BE2C (cell line): Measurements from ENCODE around the gene ICAM2.
"Not testable (repeated sequence)": the region's sequence is repeated elsewhere in the genome, so short reads cannot be mapped to it uniquely, and the experiment has no call there.

Experiments used
- DNase-seq: peaks from one replicate; pipeline ENCODE4 v3.0.0-alpha.2; 2020
- H3K27me3 ChIP-seq: fragments of 250-450 bp; sonication (Bioruptor Pico); 2 replicates; pipeline ENCODE4 v1.5.1; 2020; ENCODE audit warnings: mild to moderate bottlenecking
- H3K36me3 ChIP-seq: fragments of 250-450 bp; sonication (Bioruptor Pico); 2 replicates; pipeline ENCODE4 v1.5.1; 2020; ENCODE audit warnings: mild to moderate bottlenecking
- H3K4me1 ChIP-seq: fragments of 250-450 bp; sonication (Bioruptor Pico); 2 replicates; pipeline ENCODE4 v1.5.1; 2020
- H3K4me3 ChIP-seq: 2 replicates; pipeline ENCODE4 v1.5.1; 2011; ENCODE audit warnings: low read depth, low read length
- H3K9me3 ChIP-seq: fragments of 250-450 bp; sonication (Bioruptor Pico); 2 replicates; pipeline ENCODE4 v1.5.1; 2020
- TF ChIP-seq, protein P1 (sequence below): IDR thresholded peaks from 2 replicates; pipeline ENCODE4 v1.5.1; 2012; ENCODE audit warnings: mild to moderate bottlenecking, low read depth, low read length

The ICAM2 gene

DNA sequence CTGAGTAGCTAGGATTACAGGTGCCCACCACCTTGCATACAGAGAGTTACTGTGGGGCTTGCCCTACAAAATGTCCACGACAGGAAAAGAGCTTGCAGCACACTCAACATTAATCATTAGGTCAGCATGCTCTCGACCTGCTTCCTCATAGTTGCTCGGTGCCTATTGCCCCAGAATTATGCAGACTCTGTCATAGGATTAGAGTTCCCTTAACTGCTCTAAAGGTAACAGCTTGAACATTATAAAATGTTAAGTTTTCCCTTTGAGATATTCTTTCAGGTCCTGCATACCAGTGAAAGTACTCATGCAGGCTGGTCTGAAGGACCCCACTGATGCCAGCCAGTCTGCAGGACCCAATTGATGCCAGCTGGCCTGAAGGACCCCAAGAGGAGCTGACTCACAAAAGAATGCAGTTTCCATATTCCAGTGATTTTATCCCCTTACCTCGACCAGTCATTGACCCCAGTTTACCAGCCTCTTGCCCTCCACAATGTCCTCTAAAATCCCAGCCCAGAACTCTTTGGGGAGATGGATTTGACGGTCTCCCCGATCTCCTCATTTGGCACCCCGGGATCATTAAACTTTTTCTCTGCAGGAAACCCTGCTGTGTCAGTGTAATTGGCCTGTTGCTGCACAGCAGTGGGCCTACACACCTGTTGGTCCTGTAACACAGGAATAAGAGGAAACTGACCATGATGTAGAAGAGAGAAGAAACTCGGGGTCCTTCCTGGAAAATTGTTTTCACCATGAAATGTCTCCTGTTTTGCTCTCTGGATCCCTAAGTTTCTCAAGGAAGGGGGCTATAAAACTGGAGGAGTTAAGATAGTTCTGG lies 10.6 kb downstream of the ICAM2 start:
- H3K36me3 ChIP-seq: peaks cover 6% of the 10 kb centered on the region; the same call in 1 of the 2 replicates
- peaks cover 9% of the 10 kb centered on the region for H3K4me1 ChIP-seq
- no peak for DNase-seq
- H3K9me3 ChIP-seq: no peaks in the 10 kb centered on the region
- no peak overlapping the region for H3K4me3 ChIP-seq
- no peaks in the 10 kb centered on the region for H3K27me3 ChIP-seq
- TF ChIP-seq, protein P1, sequence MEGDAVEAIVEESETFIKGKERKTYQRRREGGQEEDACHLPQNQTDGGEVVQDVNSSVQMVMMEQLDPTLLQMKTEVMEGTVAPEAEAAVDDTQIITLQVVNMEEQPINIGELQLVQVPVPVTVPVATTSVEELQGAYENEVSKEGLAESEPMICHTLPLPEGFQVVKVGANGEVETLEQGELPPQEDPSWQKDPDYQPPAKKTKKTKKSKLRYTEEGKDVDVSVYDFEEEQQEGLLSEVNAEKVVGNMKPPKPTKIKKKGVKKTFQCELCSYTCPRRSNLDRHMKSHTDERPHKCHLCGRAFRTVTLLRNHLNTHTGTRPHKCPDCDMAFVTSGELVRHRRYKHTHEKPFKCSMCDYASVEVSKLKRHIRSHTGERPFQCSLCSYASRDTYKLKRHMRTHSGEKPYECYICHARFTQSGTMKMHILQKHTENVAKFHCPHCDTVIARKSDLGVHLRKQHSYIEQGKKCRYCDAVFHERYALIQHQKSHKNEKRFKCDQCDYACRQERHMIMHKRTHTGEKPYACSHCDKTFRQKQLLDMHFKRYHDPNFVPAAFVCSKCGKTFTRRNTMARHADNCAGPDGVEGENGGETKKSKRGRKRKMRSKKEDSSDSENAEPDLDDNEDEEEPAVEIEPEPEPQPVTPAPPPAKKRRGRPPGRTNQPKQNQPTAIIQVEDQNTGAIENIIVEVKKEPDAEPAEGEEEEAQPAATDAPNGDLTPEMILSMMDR: no peak

DNA sequence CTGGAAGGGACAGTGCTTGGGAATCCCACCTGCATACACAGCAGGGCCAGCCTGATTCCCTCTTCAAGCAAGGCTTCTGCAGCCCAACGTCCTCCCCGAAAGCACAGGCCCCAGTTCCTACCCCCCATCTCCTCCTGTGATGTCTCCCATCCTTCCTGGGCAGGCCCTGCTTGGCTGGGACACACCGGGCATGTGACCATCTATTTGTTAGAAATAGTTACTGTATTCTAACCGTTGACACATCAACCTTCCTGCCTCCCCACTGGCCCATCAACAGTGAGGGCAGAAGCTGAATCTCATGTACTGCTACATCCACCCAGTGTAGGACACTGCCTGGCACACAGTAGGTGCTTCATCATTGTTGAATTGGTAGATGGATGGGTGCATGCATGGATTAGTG lies 11.6 kb downstream of the ICAM2 start:
- no peak for DNase-seq
- H3K4me1 ChIP-seq: peaks cover 9% of the 10 kb centered on the region
- H3K4me3 ChIP-seq: no peak overlapping the region
- H3K27me3 ChIP-seq: no peaks in the 10 kb centered on the region
- TF ChIP-seq, protein P1: no peak
- H3K36me3 ChIP-seq: peaks cover 7% of the 10 kb centered on the region
- H3K9me3 ChIP-seq: no peaks in the 10 kb centered on the region

DNA sequence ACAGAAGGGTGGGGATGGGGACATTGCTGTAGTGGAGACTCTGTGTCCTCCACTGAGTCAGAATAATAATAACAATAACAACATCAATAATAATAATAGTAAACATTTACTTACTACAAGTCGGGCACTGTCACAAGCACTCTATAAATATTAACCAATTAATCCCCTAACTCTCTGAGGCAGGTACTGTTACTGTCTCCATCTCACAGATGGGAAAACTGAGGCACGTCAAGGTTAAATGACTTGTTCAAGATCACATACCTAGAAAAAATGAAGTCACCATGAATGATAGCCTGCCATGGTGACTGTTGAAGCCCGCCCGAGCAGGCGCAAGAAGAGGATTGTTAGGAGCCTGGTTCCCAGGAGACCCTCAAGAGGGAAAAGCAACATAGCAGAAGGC lies 12.1 kb downstream of the ICAM2 start:
- TF ChIP-seq, protein P1: no peak
- no peak overlapping the region for H3K4me3 ChIP-seq

DNA sequence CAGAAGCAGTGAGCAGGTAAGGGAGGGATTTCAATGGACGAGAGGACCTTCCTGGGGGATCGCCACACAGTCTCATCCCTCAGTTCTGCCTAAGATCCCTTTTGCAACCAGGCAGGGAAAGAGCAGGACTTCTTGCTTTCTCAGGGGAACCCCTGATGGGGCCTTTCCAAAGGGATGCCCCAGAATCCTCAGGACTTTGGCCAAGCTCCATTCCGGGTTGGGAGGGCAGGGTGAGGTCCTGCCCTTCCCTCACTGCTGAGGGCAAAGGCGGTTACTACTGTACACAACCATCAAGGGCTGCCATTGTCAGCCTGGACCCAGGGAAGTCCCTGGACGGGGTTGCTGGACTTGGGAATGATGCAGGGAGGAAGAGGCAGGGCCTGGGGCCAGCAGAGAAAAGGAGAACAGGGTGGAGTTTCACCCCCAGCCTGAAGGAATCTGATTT lies 12.6 kb downstream of the ICAM2 start:
- Histone ChIP-seq H3K4me1 (peaks cover 9% of the 10 kb centered on the region), H3K9me3 (no peaks in the 10 kb centered on the region), H3K36me3 (peaks cover 12% of the 10 kb centered on the region), H3K27me3 (no peaks in the 10 kb centered on the region), H3K4me3 (no peak overlapping the region)
- DNase-seq: no peak
- TF ChIP-seq, protein P1: no peak

More for the DNA sequence above, 12.1 kb downstream of the ICAM2 start:
- no peak for DNase-seq
- H3K9me3 ChIP-seq: no peaks in the 10 kb centered on the region
- peaks cover 9% of the 10 kb centered on the region for H3K4me1 ChIP-seq
- H3K27me3 ChIP-seq: no peaks in the 10 kb centered on the region
- peaks cover 8% of the 10 kb centered on the region for H3K36me3 ChIP-seq

DNA sequence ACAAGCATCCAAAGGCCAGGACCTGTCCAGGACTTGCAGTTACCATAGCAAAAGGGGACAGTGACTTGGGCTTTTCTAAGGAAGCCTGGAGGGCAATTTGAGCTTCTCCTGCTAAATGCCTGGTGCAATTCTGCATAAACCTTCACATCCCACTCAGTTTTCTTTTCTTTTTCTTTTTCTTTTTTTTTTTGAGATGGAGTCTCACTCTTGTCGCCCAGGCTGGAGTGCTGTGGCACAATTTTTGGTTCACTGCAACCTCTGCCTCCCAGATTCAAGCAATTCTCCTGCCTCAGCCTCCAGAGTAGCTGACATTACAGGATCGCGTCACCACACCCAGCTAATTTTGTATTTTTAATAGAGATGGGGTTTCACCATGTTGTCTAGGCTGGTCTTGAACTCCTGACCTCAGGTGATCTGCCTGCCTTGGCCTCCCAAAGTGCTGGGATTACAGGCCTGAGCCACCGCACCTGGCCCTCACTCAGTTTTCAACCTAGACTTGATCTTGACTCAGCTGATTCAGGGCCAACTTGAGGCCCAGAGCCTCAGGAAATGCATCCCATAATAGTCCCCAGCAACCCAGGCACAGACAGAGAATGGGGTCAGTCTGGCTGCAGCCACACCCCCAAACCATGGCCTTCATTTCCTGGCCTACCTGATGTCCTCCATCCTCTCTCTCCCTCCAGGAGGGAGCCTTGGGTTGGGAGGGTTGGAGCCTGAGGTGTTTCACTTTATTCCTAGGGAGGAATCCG lies 13.2 kb downstream of the ICAM2 start:
- peaks cover 12% of the 10 kb centered on the region for H3K36me3 ChIP-seq
- not testable (repeated sequence) for H3K4me1 ChIP-seq, H3K4me3 ChIP-seq, DNase-seq, H3K27me3 ChIP-seq, H3K9me3 ChIP-seq

DNA sequence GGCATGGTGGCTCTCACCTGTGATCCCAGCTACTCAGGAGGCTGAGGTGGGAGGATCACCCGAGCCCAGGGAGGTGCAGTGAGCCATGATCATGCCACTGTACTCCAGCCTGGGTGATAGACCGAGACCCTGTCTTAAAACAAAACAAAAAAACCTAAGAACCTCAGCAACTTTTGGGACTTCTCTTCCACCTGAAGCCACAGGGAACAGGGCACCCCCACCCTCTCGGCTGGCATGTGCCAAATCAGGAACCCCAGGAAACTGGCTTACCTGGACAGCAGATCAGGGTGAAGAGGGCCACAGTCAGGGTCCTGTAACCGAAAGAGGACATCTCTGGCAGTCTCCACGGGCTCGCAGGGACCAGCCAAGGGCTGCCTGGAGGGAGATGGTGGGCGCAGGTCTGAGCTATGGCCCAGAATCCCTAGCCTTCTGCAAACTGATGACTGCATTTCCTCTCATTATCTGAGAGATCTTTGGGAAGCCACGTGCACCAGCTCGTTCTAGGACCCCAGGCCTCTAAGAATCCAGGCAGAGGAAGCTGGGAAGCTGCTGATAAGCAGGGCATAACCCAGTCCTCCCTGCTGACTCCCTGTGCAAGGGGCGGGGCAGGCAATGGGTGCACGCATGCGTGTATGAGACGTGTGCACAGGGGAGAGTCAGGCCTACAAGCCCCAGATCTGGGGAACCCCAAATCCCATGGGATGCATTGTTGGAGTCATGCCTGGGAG lies 13.9 kb downstream of the ICAM2 start:
- peak; percentile 90 for DNase-seq
- TF ChIP-seq, protein P1: no peak
- Histone ChIP-seq H3K4me3 (peak overlapping the region; percentile 63), H3K36me3 (peaks cover 12% of the 10 kb centered on the region), H3K4me1 (peaks cover 9% of the 10 kb centered on the region), H3K27me3 (no peaks in the 10 kb centered on the region), H3K9me3 (no peaks in the 10 kb centered on the region)
